GM12878 (cell line): ENCODE measurements around the gene PRSS35.
"Not testable (repeated sequence)": the region's sequence is repeated elsewhere in the genome, so short reads cannot be mapped to it uniquely, and the experiment has no call there.

ENCODE experiments used
- CEBPB ChIP-seq, 2 experiments: fragments of 150-350 bp in 1 of 2; IDR thresholded peaks; 2 replicates each; pipeline ENCODE4 v1.6.1; 2012 to 2014; ENCODE audit warnings: low read depth in 2 of 2, low read length in 2 of 2, borderline replicate concordance in 1 of 2, inconsistent platforms in 1 of 2
- CTCF ChIP-seq, 3 experiments: IDR thresholded peaks in 2 of 3; conservative IDR thresholded peaks in 1 of 3; 2 replicates each; pipeline ENCODE4 v1.5.1; 2011; ENCODE audit warnings: low read depth in 3 of 3, low read length in 3 of 3, mild to moderate bottlenecking in 3 of 3, control low read depth in 2 of 3, moderate library complexity in 2 of 3, inconsistent platforms in 1 of 3, mixed read lengths in 1 of 3; ENCODE audit not compliant: control insufficient read depth in 2 of 3, insufficient read depth in 1 of 3; ENCODE audit errors: extremely low read depth in 1 of 3
- DPF2 ChIP-seq: fragments of 450-650 bp; IDR thresholded peaks from 2 replicates; pipeline ENCODE4 v1.6.1; 2017; ENCODE audit warnings: mild to moderate bottlenecking
- E4F1 ChIP-seq: fragments of 450-650 bp; IDR thresholded peaks from 2 replicates; pipeline ENCODE4 v1.6.1; 2018; ENCODE audit warnings: borderline replicate concordance, mild to moderate bottlenecking; ENCODE audit not compliant: partially characterized antibody
- HDAC2 ChIP-seq: fragments of 200-600 bp; sonication (generic); IDR thresholded peaks from 2 replicates; pipeline ENCODE4 v1.6.1; 2017
- MYC ChIP-seq: IDR thresholded peaks from 2 replicates; pipeline ENCODE4 v1.6.1; 2011; ENCODE audit warnings: mild to moderate bottlenecking, low read length, moderate library complexity, inconsistent platforms; ENCODE audit not compliant: insufficient read depth, insufficient replicate concordance, insufficient read length, severe bottlenecking
- NBN ChIP-seq: fragments of 450-650 bp; IDR thresholded peaks from 2 replicates; pipeline ENCODE4 v1.6.1; 2016
- POLR2A ChIP-seq: IDR thresholded peaks from 2 replicates; pipeline ENCODE4 v1.6.1; 2011; ENCODE audit warnings: low read depth, mild to moderate bottlenecking, low read length
- RAD51 ChIP-seq: fragments of 450-650 bp; IDR thresholded peaks from 2 replicates; pipeline ENCODE4 v1.6.1; 2016; ENCODE audit warnings: moderate library complexity, mild to moderate bottlenecking, inconsistent platforms
- RFX5 ChIP-seq: IDR thresholded peaks from 2 replicates; pipeline ENCODE4 v1.6.1; 2011; ENCODE audit warnings: low read depth, low read length, improper control_type of control experiment
- SUZ12 ChIP-seq: fragments of 200-600 bp; sonication (generic); IDR thresholded peaks from one replicate; pipeline ENCODE4 v1.6.1; 2018; ENCODE audit warnings: antibody characterized with exemption, mild to moderate bottlenecking; ENCODE audit not compliant: unreplicated experiment
- TAF1 ChIP-seq: IDR thresholded peaks from 2 replicates; pipeline ENCODE4 v1.6.1; 2011; ENCODE audit warnings: mild to moderate bottlenecking, low read depth, low read length, borderline replicate concordance

GRCh38 chr6:83571663-83572185 is 59.4 kb downstream of the PRSS35 start:
- not testable (repeated sequence) for TF ChIP-seq E4F1; TAF1; CEBPB (IDR thresholded peaks at IDR 0.05; ENCODE audit: borderline replicate concordance in 1 of 2, low read depth in 2 of 2, low read length in 2 of 2); RFX5; RAD51; CTCF (IDR thresholded peaks at IDR 0.05 in 2 of 3, conservative IDR thresholded peaks at IDR 0.05 in 1 of 3; ENCODE audit: control insufficient read depth in 2 of 3, extremely low read depth in 1 of 3, insufficient read depth in 1 of 3, low read depth in 3 of 3, low read length in 3 of 3); NBN; POLR2A; MYC; HDAC2; SUZ12; DPF2
